Activated naive CD8-positive, alpha-beta T cell treated with anti-CD3 and anti-CD28 coated beads, Interleukin-2, amount 50 U/mL, for 24 hours (primary cell): ENCODE results near the gene PRKCQ.

Source experiments
- ATAC-seq: fragments of 150-1000 bp; cut with Tn5 transposase; one replicate; pipeline ENCODE4 v1.10.0; 2021
- DNase-seq: peaks from one replicate; pipeline ENCODE4 v3.0.0; 2021
- H3K27ac Mint-ChIP-seq: one replicate; pipeline ENCODE4 v1.8.0; 2021; ENCODE audit warnings: mild to moderate bottlenecking, mixed read lengths
- H3K27me3 Mint-ChIP-seq: one replicate; pipeline ENCODE4 v1.8.0; 2021; ENCODE audit warnings: mixed read lengths
- H3K36me3 Mint-ChIP-seq: one replicate; pipeline ENCODE4 v1.8.0; 2021; ENCODE audit warnings: low read depth, mixed read lengths
- H3K4me1 Mint-ChIP-seq: one replicate; pipeline ENCODE4 v1.8.0; 2021; ENCODE audit warnings: mixed read lengths
- H3K4me3 Mint-ChIP-seq: one replicate; pipeline ENCODE4 v1.8.0; 2021; ENCODE audit warnings: mild to moderate bottlenecking, moderate library complexity, mixed read lengths
- H3K9me3 Mint-ChIP-seq: one replicate; pipeline ENCODE4 v1.8.0; 2021; ENCODE audit warnings: mixed read lengths

Gene PRKCQ

DNA sequence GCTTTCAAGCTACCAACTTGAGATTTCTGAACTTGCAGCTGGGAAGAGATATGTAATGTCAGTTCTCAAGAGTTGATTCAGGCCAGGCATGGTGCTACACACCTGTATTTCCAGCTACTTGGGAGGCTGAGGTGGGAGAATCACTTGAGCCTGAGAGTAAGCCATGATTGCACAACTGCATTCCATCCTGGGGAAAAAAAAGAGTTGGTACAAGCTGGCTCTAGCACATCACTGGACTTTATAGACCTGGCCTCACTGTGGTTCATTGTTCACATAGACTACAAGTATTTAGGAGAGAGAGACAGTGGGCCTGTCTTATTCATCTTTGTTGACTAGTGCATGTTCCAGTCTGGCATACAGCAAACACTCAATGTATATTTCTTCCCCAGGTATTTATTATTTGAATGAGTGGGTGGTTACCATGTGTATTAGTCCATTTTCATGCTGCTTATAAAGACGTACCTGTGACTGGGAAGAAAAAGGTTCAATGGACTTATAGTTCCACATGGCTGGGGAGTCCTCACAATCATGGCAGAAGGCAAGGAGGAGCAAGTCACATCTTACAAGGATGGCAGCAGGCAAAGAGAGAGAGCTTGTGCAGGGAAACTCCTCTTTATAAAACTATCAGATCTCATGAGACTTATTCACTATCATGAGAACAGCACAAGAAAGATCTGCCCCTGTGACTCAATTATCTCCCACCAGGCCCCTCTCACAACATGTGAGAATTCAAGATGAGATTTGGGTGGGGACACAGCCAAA is 200.9 kb downstream of the PRKCQ start:
- peaks cover 24% of the 10 kb centered on the region for H3K4me1 Mint-ChIP-seq
- H3K9me3 Mint-ChIP-seq = peaks cover 37% of the 10 kb centered on the region
- ATAC-seq (no peak), DNase-seq (no peak)
- no peak overlapping the region for H3K4me3 Mint-ChIP-seq
- H3K36me3 Mint-ChIP-seq = peaks cover 32% of the 10 kb centered on the region
- H3K27ac Mint-ChIP-seq = no peak overlapping the region
- H3K27me3 Mint-ChIP-seq = no peaks in the 10 kb centered on the region
